Hepatocyte (in vitro differentiated cells): ENCODE results near the gene IRF3. TPM values are rescaled to one million over a fixed set of nuclear protein-coding genes. Genes with fewer than 3 reads are reported as not detected.

Source experiments
- DNase-seq: peaks from one replicate; pipeline ENCODE4 v3.0.0-alpha.2; 2016; ENCODE audit warnings: low spot score
- H2AFZ ChIP-seq: fragments of 200-600 bp; sonication (generic); 2 replicates; pipeline ENCODE4 v1.6.0; 2016; ENCODE audit warnings: antibody characterized with exemption, mild to moderate bottlenecking
- H3K27ac ChIP-seq: fragments of 200-600 bp; sonication (generic); 2 replicates; pipeline ENCODE4 v1.5.1; 2016; ENCODE audit warnings: mild to moderate bottlenecking
- H3K27me3 ChIP-seq: fragments of 200-600 bp; sonication (generic); 2 replicates; pipeline ENCODE4 v1.6.1; 2016
- H3K36me3 ChIP-seq: fragments of 200-600 bp; sonication (generic); replicated peaks from 2 replicates; pipeline ENCODE4 v1.5.1; 2016; ENCODE audit warnings: low read depth; ENCODE audit not compliant: insufficient read depth
- H3K4me1 ChIP-seq: fragments of 200-600 bp; sonication (generic); 2 replicates; pipeline ENCODE4 v1.5.1; 2016; ENCODE audit warnings: mild to moderate bottlenecking, moderate library complexity; ENCODE audit not compliant: insufficient read depth
- H3K4me2 ChIP-seq: fragments of 200-600 bp; sonication (generic); 2 replicates; pipeline ENCODE4 v1.6.0; 2016
- H3K4me3 ChIP-seq: fragments of 200-600 bp; sonication (generic); 2 replicates; pipeline ENCODE4 v1.5.1; 2016; ENCODE audit warnings: mild to moderate bottlenecking
- H3K79me2 ChIP-seq: fragments of 200-600 bp; sonication (generic); 2 replicates; pipeline ENCODE4 v1.6.0; 2017; ENCODE audit warnings: mild to moderate bottlenecking
- H3K9me2 ChIP-seq: fragments of 200-600 bp; sonication (generic); replicated peaks from 2 replicates; pipeline ENCODE4 v1.6.0; 2017; ENCODE audit warnings: mild to moderate bottlenecking; ENCODE audit not compliant: insufficient read depth
- H3K9me3 ChIP-seq: fragments of 200-600 bp; sonication (generic); 2 replicates; pipeline ENCODE4 v1.5.1; 2016; ENCODE audit warnings: low read depth, mild to moderate bottlenecking
- H4K20me1 ChIP-seq: fragments of 200-600 bp; sonication (generic); 2 replicates; pipeline ENCODE4 v1.6.0; 2016; ENCODE audit warnings: mild to moderate bottlenecking; ENCODE audit not compliant: insufficient read depth, poor library complexity, severe bottlenecking
- EZH2 ChIP-seq: fragments of 200-600 bp; sonication (generic); IDR thresholded peaks from 2 replicates; pipeline ENCODE4 v1.6.1; 2016; ENCODE audit warnings: antibody characterized with exemption, mild to moderate bottlenecking, borderline replicate concordance
- EZH2phosphoT487 ChIP-seq: fragments of 200-600 bp; sonication (generic); IDR thresholded peaks from one replicate; pipeline ENCODE4 v1.6.1; 2018; ENCODE audit warnings: antibody characterized with exemption, mild to moderate bottlenecking, low read depth, moderate library complexity; ENCODE audit not compliant: unreplicated experiment, severe bottlenecking
- WGBS: methylation state at CpG from one replicate; pipeline ENCODE4 v1.1.6; 2016; ENCODE audit warnings: low lambda C conversion rate; ENCODE audit errors: missing lambda C conversion rate; 5-methylcytosine and 5-hydroxymethylcytosine counted together
- polyA plus RNA-seq: library from polyadenylated mRNA; unstranded; fragments of >200 nt; fragmentation: Nextera tagmentation; extraction: Ambion mirVana; gene quantifications from 2 replicates; pipeline ENCODE4 v1.2.1, GENCODE V29; 2016
- total RNA-seq: library from RNA; depleted of rRNA; stranded (reverse); fragments of >200 nt; gene quantifications from 2 replicates; pipeline ENCODE4 v1.2.3, GENCODE V29; 2014
- TF ChIP-seq, protein P1 (sequence below): fragments of 200-600 bp; sonication (generic); IDR thresholded peaks from 2 replicates; pipeline ENCODE4 v1.5.1; 2016; ENCODE audit warnings: antibody characterized with exemption, mild to moderate bottlenecking; ENCODE audit not compliant: poor library complexity

The IRF3 gene
- total and polyA plus RNA-seq, 2 experiments from 2014 or later = 38.8 to 55.6 TPM

GRCh38 chr19:49645592-49645991 is 20.1 kb downstream of the IRF3 start:
- peaks cover 9% of the 10 kb centered on the region for H4K20me1 ChIP-seq
- 93% methylated on average over 10 of the region's 11 CpGs for WGBS

DNA sequence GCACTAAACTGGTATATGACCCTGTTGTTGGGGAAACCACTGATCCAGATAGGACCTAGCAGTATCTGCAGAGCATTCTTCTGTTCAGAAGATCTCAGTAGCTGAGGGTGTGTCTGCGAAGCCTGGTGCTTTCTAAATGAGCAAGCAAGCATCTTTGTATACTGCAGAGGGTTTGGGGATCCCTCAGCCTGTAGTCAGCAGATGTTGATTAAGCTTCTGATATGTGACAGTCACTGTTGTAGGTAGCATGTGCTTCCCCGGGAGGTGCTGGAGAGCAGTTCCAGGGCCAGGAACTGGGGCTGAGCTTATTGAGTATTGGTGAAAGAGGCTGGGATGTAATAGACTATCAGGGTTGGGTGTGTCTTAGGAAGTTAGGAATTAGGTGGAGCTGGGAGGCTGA is 22.2 kb downstream of the IRF3 start:
- H3K4me3 ChIP-seq = no peak overlapping the region
- TF ChIP-seq EZH2phosphoT487 (no peak), EZH2 (no peak)
- TF ChIP-seq, protein P1, sequence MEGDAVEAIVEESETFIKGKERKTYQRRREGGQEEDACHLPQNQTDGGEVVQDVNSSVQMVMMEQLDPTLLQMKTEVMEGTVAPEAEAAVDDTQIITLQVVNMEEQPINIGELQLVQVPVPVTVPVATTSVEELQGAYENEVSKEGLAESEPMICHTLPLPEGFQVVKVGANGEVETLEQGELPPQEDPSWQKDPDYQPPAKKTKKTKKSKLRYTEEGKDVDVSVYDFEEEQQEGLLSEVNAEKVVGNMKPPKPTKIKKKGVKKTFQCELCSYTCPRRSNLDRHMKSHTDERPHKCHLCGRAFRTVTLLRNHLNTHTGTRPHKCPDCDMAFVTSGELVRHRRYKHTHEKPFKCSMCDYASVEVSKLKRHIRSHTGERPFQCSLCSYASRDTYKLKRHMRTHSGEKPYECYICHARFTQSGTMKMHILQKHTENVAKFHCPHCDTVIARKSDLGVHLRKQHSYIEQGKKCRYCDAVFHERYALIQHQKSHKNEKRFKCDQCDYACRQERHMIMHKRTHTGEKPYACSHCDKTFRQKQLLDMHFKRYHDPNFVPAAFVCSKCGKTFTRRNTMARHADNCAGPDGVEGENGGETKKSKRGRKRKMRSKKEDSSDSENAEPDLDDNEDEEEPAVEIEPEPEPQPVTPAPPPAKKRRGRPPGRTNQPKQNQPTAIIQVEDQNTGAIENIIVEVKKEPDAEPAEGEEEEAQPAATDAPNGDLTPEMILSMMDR = no peak
- H3K27me3 ChIP-seq = no peaks in the 10 kb centered on the region
- peak; percentile 29 for DNase-seq
- 58% methylated on average over 2 of the region's 2 CpGs for WGBS
- H3K9me3 ChIP-seq = no peaks in the 10 kb centered on the region
- H3K36me3 ChIP-seq = no peaks in the 10 kb centered on the region
- H3K27ac ChIP-seq = peak overlapping the region; percentile 95
- peaks cover 63% of the 10 kb centered on the region for H3K79me2 ChIP-seq
- H3K4me1 ChIP-seq = peaks cover 29% of the 10 kb centered on the region
- no peak overlapping the region for H2AFZ ChIP-seq
- peaks cover 9% of the 10 kb centered on the region for H4K20me1 ChIP-seq
- H3K9me2 ChIP-seq = no peaks in the 10 kb centered on the region
- peak overlapping the region; percentile 94 for H3K4me2 ChIP-seq

More at GRCh38 chr19:49645592-49645991, 20.1 kb downstream of the IRF3 start:
- no peaks in the 10 kb centered on the region for H3K9me2 ChIP-seq
- H2AFZ ChIP-seq = no peak overlapping the region
- H3K4me1 ChIP-seq = peaks cover 19% of the 10 kb centered on the region
- DNase-seq = no peak
- H3K79me2 ChIP-seq = peaks cover 73% of the 10 kb centered on the region
- H3K36me3 ChIP-seq = no peaks in the 10 kb centered on the region
- no peak for TF ChIP-seq EZH2
- TF ChIP-seq, protein P1 = no peak
- no peak for TF ChIP-seq EZH2phosphoT487
- H3K4me2 ChIP-seq = no peak overlapping the region
- H3K27ac ChIP-seq = no peak overlapping the region
- no peak overlapping the region for H3K4me3 ChIP-seq
- H3K9me3 ChIP-seq = no peaks in the 10 kb centered on the region
- H3K27me3 ChIP-seq = no peaks in the 10 kb centered on the region

DNA sequence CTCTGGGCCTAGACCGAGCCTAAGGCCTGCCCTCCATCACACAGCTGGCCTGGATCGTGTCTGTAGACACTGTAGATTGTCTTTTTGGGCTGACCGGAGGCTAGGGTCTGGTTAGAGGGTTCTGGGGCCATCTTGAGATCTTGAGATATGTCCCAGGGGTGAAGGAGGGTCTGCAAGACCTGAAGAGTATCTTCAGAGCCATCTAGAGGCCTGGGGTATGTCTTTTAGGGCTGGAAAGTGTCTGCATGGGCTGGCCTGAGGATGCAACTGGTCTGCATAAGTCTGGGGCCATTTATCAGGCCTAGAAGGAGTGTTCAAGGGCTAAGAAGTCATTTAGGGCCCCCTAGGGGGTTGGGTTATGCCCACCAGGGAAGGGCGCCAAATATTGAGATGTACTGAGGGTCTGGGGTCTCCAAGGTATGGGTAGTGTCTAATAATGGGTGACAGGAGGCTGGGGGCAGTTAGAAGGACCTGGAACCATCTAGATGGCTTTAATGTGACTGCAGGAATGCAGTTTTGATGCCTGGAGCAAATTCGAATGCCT is 23.1 kb downstream of the IRF3 start:
- Histone ChIP-seq H3K27me3 (no peaks in the 10 kb centered on the region), H3K36me3 (no peaks in the 10 kb centered on the region), H3K9me3 (no peaks in the 10 kb centered on the region), H3K4me3 (peak overlapping the region; percentile 75), H3K4me2 (peak overlapping the region; percentile 94), H3K27ac (peak overlapping the region; percentile 95), H4K20me1 (peaks cover 9% of the 10 kb centered on the region), H3K79me2 (peaks cover 54% of the 10 kb centered on the region), H3K4me1 (peaks cover 38% of the 10 kb centered on the region), H2AFZ (peak overlapping the region; percentile 39), H3K9me2 (no peaks in the 10 kb centered on the region)
- 18% methylated on average over 5 of the region's 5 CpGs for WGBS
- TF ChIP-seq, protein P1 = no peak
- TF ChIP-seq EZH2phosphoT487 (no peak), EZH2 (no peak)
- DNase-seq = no peak
